ENCODE measurements around the gene IGF2BP1. TPM values are rescaled to one million over a fixed set of nuclear protein-coding genes. Genes with fewer than 3 reads are reported as not detected.
"Not testable (repeated sequence)": the region's sequence is repeated elsewhere in the genome, so short reads cannot be mapped to it uniquely, and the experiment has no call there.

IGF2BP1 gene
- total and polyA plus RNA-seq, 12 donors: under 0.01 to 15.5 (median 0.18) TPM; not detected in 4

- intact Hi-C loops (cut with DNase I): no loop called here
- no peaks in the 10 kb centered on the region for H3K4me1 ChIP-seq (replicated peaks in 1 of 2)
- H3K27ac ChIP-seq: no peak overlapping the region
- no peak for DNase-seq
- H3K36me3 ChIP-seq (replicated peaks in 1 of 2): no peaks in the 10 kb centered on the region
- 71 to 90% (median 74%) methylated on average over 10 of the region's 10 CpGs for WGBS, 4 donors
- H3K27me3 ChIP-seq: no peaks in the 10 kb centered on the region
- no peaks in the 10 kb centered on the region for H3K9me3 ChIP-seq (replicated peaks in 1 of 3)
- TF ChIP-seq CTCF (IDR thresholded peaks at IDR 0.05): no peak
- TF ChIP-seq POLR2A (IDR thresholded peaks at IDR 0.05): no peak
- no peak overlapping the region for H3K4me3 ChIP-seq
Observed at GRCh38 chr17:49093131-49093530, 95.9 kb downstream of the IGF2BP1 start.

- no peak for TF ChIP-seq POLR2A (IDR thresholded peaks at IDR 0.05)
- intact Hi-C loops (cut with DNase I): no loop called here
- DNase-seq: no peak
- Histone ChIP-seq H3K4me3 (no peak overlapping the region), H3K27ac (peak overlapping the region in 3 of 5 donors; percentile 36 to 73 (median 37)), H3K4me1 (replicated peaks in 1 of 2) (peaks cover 9 to 14% of the 10 kb centered on the region in 2 donors), H3K27me3 (no peaks in the 10 kb centered on the region), H3K9me3 (replicated peaks in 1 of 3) (no peaks in the 10 kb centered on the region), H3K36me3 (replicated peaks in 1 of 2) (no peaks in the 10 kb centered on the region)
Observed at GRCh38 chr17:49100601-49101000, 103.4 kb downstream of the IGF2BP1 start.

- Histone ChIP-seq H3K9me3 (replicated peaks in 1 of 3) (no peaks in the 10 kb centered on the region), H3K27me3 (no peaks in the 10 kb centered on the region), H3K4me3 (no peak overlapping the region), H3K4me1 (replicated peaks in 1 of 2) (peaks cover 10 to 18% of the 10 kb centered on the region in 2 donors), H3K27ac (peak overlapping the region in 4 of 5 donors; percentile 36 to 83 (median 55)), H3K36me3 (replicated peaks in 1 of 2) (no peaks in the 10 kb centered on the region)
- WGBS, 4 donors: 44 to 57% (median 52%) methylated on average over 4 of the region's 4 CpGs
- TF ChIP-seq POLR2A (IDR thresholded peaks at IDR 0.05): no peak
- no peak for TF ChIP-seq CTCF (IDR thresholded peaks at IDR 0.05)
- peak in 2 of 7 donors; percentile 3 to 37 for DNase-seq
- intact Hi-C loops (cut with DNase I): no loop called here
Observed at GRCh38 chr17:49101054-49101534, 103.9 kb downstream of the IGF2BP1 start.

GRCh38 chr17:49103360-49103759 lies 106.2 kb downstream of the IGF2BP1 start:
- DNase-seq; H3K4me3 ChIP-seq; H3K9me3 ChIP-seq (replicated peaks in 1 of 3); H3K36me3 ChIP-seq (replicated peaks in 1 of 2); H3K27me3 ChIP-seq; H3K27ac ChIP-seq; intact Hi-C loops (cut with DNase I): not testable (repeated sequence)
- peaks cover 25 to 33% of the 10 kb centered on the region in 2 donors for H3K4me1 ChIP-seq (replicated peaks in 1 of 2)
- WGBS, 4 donors: 93 to 97% (median 96%) methylated on average over 14 of the region's 14 CpGs

- no peak overlapping the region for H3K4me3 ChIP-seq
- H3K27me3 ChIP-seq: no peaks in the 10 kb centered on the region
- H3K9me3 ChIP-seq (replicated peaks in 1 of 3): no peaks in the 10 kb centered on the region
- WGBS, 4 donors: 84 to 91% (median 88%) methylated on average over 7 to 8 of the region's 8 CpGs
- intact Hi-C loops (cut with DNase I): no loop called here
- H3K4me1 ChIP-seq (replicated peaks in 1 of 2): peaks cover 26 to 34% of the 10 kb centered on the region in 2 donors
- DNase-seq: no peak
- TF ChIP-seq CTCF (IDR thresholded peaks at IDR 0.05) (no peak), POLR2A (IDR thresholded peaks at IDR 0.05) (no peak)
- no peaks in the 10 kb centered on the region for H3K36me3 ChIP-seq (replicated peaks in 1 of 2)
- H3K27ac ChIP-seq: no peak overlapping the region
Observed at GRCh38 chr17:49104511-49105074, 107.4 kb downstream of the IGF2BP1 start.

Small RNAs within 50 kb of the gene (small RNA-seq; reads per million reads assigned to genes)
- gene RF00017 (0 reads per million in 2 donors), gene RF01210 (0 reads per million in 2 donors), gene RNU1-42P (0.08 to 0.36 reads per million in 2 donors), gene RNU6-826P (0 to 0.25 reads per million in 2 donors)

Other genes with a start within 250 kb of the IGF2BP1 start
- gene TTLL6, start 180.2 kb upstream of the IGF2BP1 start, total RNA-seq: under 1 TPM in 5 of 9 donors, not detected in 4; under 0.01 to 0.55 (median 0.40) TPM
- 1 to 10 TPM in 1 of 3 donors, under 1 TPM in 2; 0.29 to 2.0 (median 0.51) TPM for gene TTLL6, start 180.2 kb upstream of the IGF2BP1 start, polyA plus RNA-seq
- 100 to 1,000 TPM in 7 of 9 donors, 10 to 100 TPM in 2; 37.7 to 163 (median 138) TPM for gene CALCOCO2, start 166.3 kb upstream of the IGF2BP1 start, total RNA-seq
- gene CALCOCO2, start 166.3 kb upstream of the IGF2BP1 start, polyA plus RNA-seq: 100 to 1,000 TPM in 1 of 3 donors, 10 to 100 TPM in 2; 44.5 to 199 (median 61.9) TPM
- gene ATP5MC1, start 104.6 kb upstream of the IGF2BP1 start, total RNA-seq: 100 to 1,000 TPM in 5 of 9 donors, 10 to 100 TPM in 4; 63.4 to 200 (median 113) TPM
- gene ATP5MC1, start 104.6 kb upstream of the IGF2BP1 start, polyA plus RNA-seq: 100 to 1,000 TPM; 110 to 433 (median 292) TPM
- 10 to 100 TPM; 60.1 to 92.2 (median 76.1) TPM for gene UBE2Z, start 89.0 kb upstream of the IGF2BP1 start, total RNA-seq
- 10 to 100 TPM; 30.8 to 81.1 (median 32.2) TPM for gene UBE2Z, start 89.0 kb upstream of the IGF2BP1 start, polyA plus RNA-seq
- 100 to 1,000 TPM in 4 of 9 donors, 10 to 100 TPM in 5; 52.0 to 133 (median 98.6) TPM for gene SNF8, start 52.5 kb upstream of the IGF2BP1 start, total RNA-seq
- 100 to 1,000 TPM in 2 of 3 donors, 10 to 100 TPM in 1; 98.8 to 160 (median 142) TPM for gene SNF8, start 52.5 kb upstream of the IGF2BP1 start, polyA plus RNA-seq
- gene GIP, start 28.8 kb upstream of the IGF2BP1 start, total RNA-seq: under 1 TPM in 1 of 9 donors, not detected in 8; 0.35 TPM
- under 1 TPM in 1 of 3 donors, not detected in 2; 0.97 TPM for gene GIP, start 28.8 kb upstream of the IGF2BP1 start, polyA plus RNA-seq
- gene B4GALNT2, start 135.4 kb downstream of the IGF2BP1 start, total RNA-seq: 1 to 10 TPM in 2 of 9 donors, under 1 TPM in 6, not detected in 1; 0.10 to 3.4 (median 0.41) TPM
- gene B4GALNT2, start 135.4 kb downstream of the IGF2BP1 start, polyA plus RNA-seq: under 1 TPM in 2 of 3 donors, not detected in 1; 0.04 to 0.10 TPM
- 10 to 100 TPM in 1 of 9 donors, 1 to 10 TPM in 8; 1.2 to 31.9 (median 2.9) TPM for gene GNGT2, start 213.2 kb downstream of the IGF2BP1 start, total RNA-seq
- 1 to 10 TPM; 3.2 to 6.5 (median 3.3) TPM for gene GNGT2, start 213.2 kb downstream of the IGF2BP1 start, polyA plus RNA-seq
- 10 to 100 TPM in 8 of 9 donors, 1 to 10 TPM in 1; 2.4 to 39.9 (median 17.5) TPM for gene ABI3, start 213.3 kb downstream of the IGF2BP1 start, total RNA-seq
- 10 to 100 TPM in 2 of 3 donors, 1 to 10 TPM in 1; 4.4 to 15.1 (median 13.0) TPM for gene ABI3, start 213.3 kb downstream of the IGF2BP1 start, polyA plus RNA-seq
- 1 to 10 TPM in 1 of 9 donors, under 1 TPM in 4, not detected in 4; 0.25 to 5.5 (median 0.65) TPM for gene PHOSPHO1, start 233.4 kb downstream of the IGF2BP1 start, total RNA-seq
- gene PHOSPHO1, start 233.4 kb downstream of the IGF2BP1 start, polyA plus RNA-seq: under 1 TPM in 2 of 3 donors, not detected in 1; 0.56 to 0.61 TPM

Measured in adrenal gland (tissue), 12 donors.